ENCODE measurements around the gene PCAT6.
"Not testable (repeated sequence)": the region's sequence is repeated elsewhere in the genome, so short reads cannot be mapped to it uniquely, and the experiment has no call there.

The PCAT6 gene

DNA sequence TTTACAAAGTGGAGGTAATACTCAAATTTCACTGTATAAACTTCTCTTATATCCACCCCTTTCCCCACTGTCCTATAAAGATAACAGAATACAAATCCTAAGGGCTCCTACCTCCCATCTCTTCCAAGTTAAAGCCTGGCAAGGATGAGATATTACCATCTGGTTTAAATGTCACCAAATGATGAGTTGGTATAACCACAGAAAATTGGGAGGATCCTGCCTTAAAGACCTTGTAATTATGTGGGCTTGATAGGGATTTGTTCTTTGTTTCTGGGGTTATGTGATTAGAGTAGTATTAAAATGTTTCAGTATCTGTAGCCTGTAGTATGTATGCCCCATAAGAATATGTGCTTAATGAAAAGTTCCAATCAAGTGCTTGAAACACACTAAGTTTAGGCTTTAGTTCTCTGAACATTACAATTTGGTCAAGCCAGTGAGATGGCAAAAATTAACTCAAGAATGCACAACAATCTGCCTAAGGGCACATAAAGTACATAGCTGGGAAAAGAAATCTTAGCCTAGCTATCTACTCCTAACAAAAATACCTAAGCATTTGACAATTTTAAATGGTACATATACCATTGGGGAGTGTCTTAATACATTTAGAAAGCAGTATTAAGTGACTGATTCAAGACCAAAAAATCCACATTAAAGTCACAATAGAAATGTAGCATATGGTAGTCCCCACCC, 16.6 kb upstream of the PCAT6 start:
- Histone ChIP-seq H3K27me3 (ENCODE audit: insufficient read depth, low read depth) (no peaks in the 10 kb centered on the region), H3K27ac (no peak overlapping the region), H4K20me1 (ENCODE audit: insufficient read depth) (no peaks in the 10 kb centered on the region), H3K4me1 (ENCODE audit: low read depth, poor library complexity, severe bottlenecking) (peaks cover 51% of the 10 kb centered on the region), H3K4me2 (no peak overlapping the region; the same call in 1 of the 2 replicates), H3K9ac (no peak overlapping the region), H3K79me2 (ENCODE audit: insufficient read depth, low read depth) (no peaks in the 10 kb centered on the region), H3K36me3 (ENCODE audit: insufficient read depth) (no peaks in the 10 kb centered on the region), H2AFZ (ENCODE audit: low read depth) (no peak overlapping the region), H3K4me3 (IDR thresholded peaks at IDR 0.05; ENCODE audit: insufficient read depth, low read depth, low read length) (no peak overlapping the region)
- no peak for TF ChIP-seq CTCF (conservative IDR thresholded peaks at IDR 0.05; ENCODE audit: low read depth, low read length)

- not testable (repeated sequence) for H4K20me1 ChIP-seq (ENCODE audit: insufficient read depth); H3K36me3 ChIP-seq (ENCODE audit: insufficient read depth); H3K27ac ChIP-seq; H3K27me3 ChIP-seq (ENCODE audit: insufficient read depth, low read depth); H3K79me2 ChIP-seq (ENCODE audit: insufficient read depth, low read depth); H3K4me3 ChIP-seq (IDR thresholded peaks at IDR 0.05; ENCODE audit: insufficient read depth, low read depth, low read length); H2AFZ ChIP-seq (ENCODE audit: low read depth); H3K9ac ChIP-seq
- Histone ChIP-seq H3K4me2 (peak overlapping the region; percentile 12; the same call in 1 of the 2 replicates), H3K4me1 (ENCODE audit: low read depth, poor library complexity, severe bottlenecking) (peaks cover 58% of the 10 kb centered on the region)
Observed at GRCh38 chr1:202794931-202795330, 15.8 kb upstream of the PCAT6 start.

DNA sequence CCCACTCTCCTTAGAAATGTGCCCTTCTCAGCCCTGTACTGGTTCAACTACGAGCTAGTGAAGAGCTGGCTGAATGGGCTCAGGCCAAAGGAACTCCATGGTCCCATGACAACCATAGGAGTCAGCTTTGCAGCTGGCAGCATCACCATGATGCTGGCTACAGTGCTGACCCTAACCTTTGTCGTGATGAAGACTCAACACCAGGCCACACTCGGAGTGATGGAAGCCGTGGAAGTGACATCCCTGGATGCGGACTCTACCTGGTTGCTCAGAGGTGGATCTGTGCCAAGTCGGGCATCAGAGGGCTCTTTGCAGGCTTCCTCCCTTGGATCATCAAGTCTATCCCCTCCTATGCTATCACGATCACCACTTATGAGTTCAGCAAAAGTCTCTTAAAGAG, 14.1 kb upstream of the PCAT6 start:
- no peak overlapping the region for H3K4me3 ChIP-seq (IDR thresholded peaks at IDR 0.05; ENCODE audit: insufficient read depth, low read depth, low read length)
- H3K4me1 ChIP-seq (ENCODE audit: low read depth, poor library complexity, severe bottlenecking), result peaks cover 59% of the 10 kb centered on the region
- H3K79me2 ChIP-seq (ENCODE audit: insufficient read depth, low read depth), result no peaks in the 10 kb centered on the region
- no peak overlapping the region for H3K27ac ChIP-seq
- H3K27me3 ChIP-seq (ENCODE audit: insufficient read depth, low read depth), result no peaks in the 10 kb centered on the region
- TF ChIP-seq CTCF (conservative IDR thresholded peaks at IDR 0.05; ENCODE audit: low read depth, low read length), result no peak
- H3K36me3 ChIP-seq (ENCODE audit: insufficient read depth), result no peaks in the 10 kb centered on the region
- H2AFZ ChIP-seq (ENCODE audit: low read depth), result no peak overlapping the region
- no peak overlapping the region for H3K9ac ChIP-seq
- no peaks in the 10 kb centered on the region for H4K20me1 ChIP-seq (ENCODE audit: insufficient read depth)
- H3K4me2 ChIP-seq, result no peak overlapping the region

- no peak overlapping the region for H3K9ac ChIP-seq
- no peak for TF ChIP-seq CTCF (conservative IDR thresholded peaks at IDR 0.05; ENCODE audit: low read depth, low read length)
- no peaks in the 10 kb centered on the region for H3K79me2 ChIP-seq (ENCODE audit: insufficient read depth, low read depth)
- no peak overlapping the region for H2AFZ ChIP-seq (ENCODE audit: low read depth)
- H3K36me3 ChIP-seq (ENCODE audit: insufficient read depth), result no peaks in the 10 kb centered on the region
- peak overlapping the region; percentile 75 for H3K4me3 ChIP-seq (IDR thresholded peaks at IDR 0.05; ENCODE audit: insufficient read depth, low read depth, low read length)
- no peaks in the 10 kb centered on the region for H3K27me3 ChIP-seq (ENCODE audit: insufficient read depth, low read depth)
- H4K20me1 ChIP-seq (ENCODE audit: insufficient read depth), result no peaks in the 10 kb centered on the region
- peak overlapping the region; percentile 33; the same call in 1 of the 2 replicates for H3K27ac ChIP-seq
- H3K4me1 ChIP-seq (ENCODE audit: low read depth, poor library complexity, severe bottlenecking), result peaks cover 66% of the 10 kb centered on the region
- peak overlapping the region; percentile 63 for H3K4me2 ChIP-seq
Observed at GRCh38 chr1:202798260-202798659, 12.5 kb upstream of the PCAT6 start.

DNA sequence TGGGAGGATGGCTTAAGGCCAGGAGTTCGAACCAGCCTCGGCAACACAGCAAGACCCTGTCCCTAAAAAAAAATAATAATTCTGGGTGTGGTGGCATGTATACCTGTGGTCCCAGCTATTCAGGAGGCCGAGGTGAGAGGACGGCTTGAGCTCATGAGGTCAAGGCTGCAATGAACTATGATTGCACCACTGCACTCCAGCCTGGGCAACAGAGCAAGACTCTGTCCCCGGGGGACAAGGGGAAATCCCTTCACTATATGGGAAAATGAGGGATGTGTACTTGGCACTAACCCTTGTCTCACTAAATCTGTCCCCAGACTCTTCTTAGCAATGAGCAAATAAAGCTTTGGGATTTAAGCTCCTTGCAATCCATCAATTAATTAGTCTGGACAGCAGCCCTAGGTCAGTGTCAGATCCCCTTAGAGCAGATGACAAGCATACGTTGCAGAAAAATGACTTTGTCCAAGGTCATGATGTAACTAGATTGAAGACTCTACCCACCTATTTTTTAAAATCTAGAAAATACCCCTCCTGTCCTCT, 11.9 kb upstream of the PCAT6 start:
- H3K27me3 ChIP-seq (ENCODE audit: insufficient read depth, low read depth), result no peaks in the 10 kb centered on the region
- H3K36me3 ChIP-seq (ENCODE audit: insufficient read depth), result no peaks in the 10 kb centered on the region
- H3K4me3 ChIP-seq (IDR thresholded peaks at IDR 0.05; ENCODE audit: insufficient read depth, low read depth, low read length), result peak overlapping the region; percentile 75
- H3K79me2 ChIP-seq (ENCODE audit: insufficient read depth, low read depth), result no peaks in the 10 kb centered on the region
- no peak for TF ChIP-seq CTCF (conservative IDR thresholded peaks at IDR 0.05; ENCODE audit: low read depth, low read length)
- no peak overlapping the region for H2AFZ ChIP-seq (ENCODE audit: low read depth)
- peaks cover 66% of the 10 kb centered on the region for H3K4me1 ChIP-seq (ENCODE audit: low read depth, poor library complexity, severe bottlenecking)
- H3K9ac ChIP-seq, result no peak overlapping the region
- peak overlapping the region; percentile 63 for H3K4me2 ChIP-seq
- peak overlapping the region; percentile 33; the same call in 1 of the 2 replicates for H3K27ac ChIP-seq
- no peaks in the 10 kb centered on the region for H4K20me1 ChIP-seq (ENCODE audit: insufficient read depth)

All from KMS-11 (cell line).